H1 (cell line): ENCODE measurements around the gene LMX1B. TPM values are rescaled to one million over a fixed set of nuclear protein-coding genes. Genes with fewer than 3 reads are reported as not detected.

Source experiments
- CTCF ChIA-PET: fragments of 300-600 bp; sonication (Branson Sonifier 250); formaldehyde crosslinking; loops from one replicate; lab custom pipeline; 2021; ENCODE audit not compliant: partially characterized antibody; lab: Charles Lee
- POLR2A ChIA-PET: fragments of 300-600 bp; sonication (Branson Sonifier 250); formaldehyde crosslinking; loops from one replicate; lab custom pipeline; 2021; ENCODE audit warnings: inconsistent platforms; ENCODE audit not compliant: partially characterized antibody; lab: Charles Lee
- DNase-seq, 2 experiments: peaks; one replicate each; pipeline versions ENCODE4 v3.0.0 to v3.0.0-alpha.2; 2010 to 2022; ENCODE audit warnings: low spot score in 2 of 2, low read depth in 1 of 2, mixed read lengths in 1 of 2
- FAIRE-seq: peaks from 2 replicates; lab custom pipeline; 2011; peaks lifted over from hg19 to GRCh38; lab: Jason Lieb, UNC
- H2AFZ ChIP-seq: 2 replicates; pipeline ENCODE4 v1.8.1; 2012; ENCODE audit warnings: low read length, inconsistent platforms
- H2AK5ac ChIP-seq: 2 replicates; pipeline ENCODE4 v1.6.1; 2013; ENCODE audit warnings: low read depth, low read length
- H2BK120ac ChIP-seq: replicated peaks from 2 replicates; pipeline ENCODE3; 2013; ENCODE audit warnings: low read depth, low read length, inconsistent platforms
- H2BK12ac ChIP-seq: 2 replicates; pipeline ENCODE4 v1.6.1; 2013; ENCODE audit warnings: low read depth, low read length
- H2BK15ac ChIP-seq: 2 replicates; pipeline ENCODE4 v1.6.1; 2013; ENCODE audit warnings: low read length
- H2BK20ac ChIP-seq: 2 replicates; pipeline ENCODE4 v1.6.1; 2013; ENCODE audit warnings: low read length
- H2BK5ac ChIP-seq: 2 replicates; pipeline ENCODE4 v1.6.1; 2013; ENCODE audit warnings: low read depth, low read length
- H3K14ac ChIP-seq: 2 replicates; pipeline ENCODE4 v1.6.1; 2013; ENCODE audit warnings: inconsistent platforms; ENCODE audit not compliant: insufficient read length
- H3K18ac ChIP-seq: 2 replicates; pipeline ENCODE4 v1.6.1; 2013; ENCODE audit warnings: low read length; ENCODE audit errors: extremely low read depth
- H3K23ac ChIP-seq: 2 replicates; pipeline ENCODE4 v1.6.1; 2013; ENCODE audit warnings: inconsistent platforms; ENCODE audit not compliant: insufficient read length
- H3K23me2 ChIP-seq: 2 replicates; pipeline ENCODE4 v1.6.1; 2013; ENCODE audit warnings: low read depth, low read length
- H3K27ac ChIP-seq: 2 replicates; pipeline ENCODE4 v1.6.1; 2011; ENCODE audit warnings: low read depth, low read length, inconsistent platforms
- H3K27me3 ChIP-seq, 4 experiments: replicated peaks in 1 of 4; 1 replicate in 1 of 4; 2 replicates in 3 of 4; pipeline versions ENCODE4 v1.6.1 to v1.8.1; 2011 to 2013; ENCODE audit warnings: low read length in 3 of 4, mild to moderate bottlenecking in 3 of 4, inconsistent platforms in 2 of 4, mixed read lengths in 2 of 4, moderate library complexity in 1 of 4; ENCODE audit not compliant: control insufficient read depth in 3 of 4, insufficient read depth in 3 of 4; ENCODE audit errors: extremely low read depth in 1 of 4
- H3K36me3 ChIP-seq, 4 experiments: 2 replicates each; pipeline versions ENCODE4 v1.6.1 to v1.8.1; 2011 to 2013; ENCODE audit warnings: mild to moderate bottlenecking in 4 of 4, low read length in 3 of 4, moderate library complexity in 2 of 4, control low read depth in 1 of 4, inconsistent platforms in 1 of 4; ENCODE audit not compliant: insufficient read depth in 4 of 4, control insufficient read depth in 2 of 4
- H3K4ac ChIP-seq: replicated peaks from 2 replicates; pipeline ENCODE3; 2013; ENCODE audit warnings: low read length, low read depth, mixed read lengths, inconsistent platforms; ENCODE audit not compliant: insufficient read length
- H3K4me1 ChIP-seq, 4 experiments: replicated peaks in 1 of 4; 1 replicate in 1 of 4; 2 replicates in 3 of 4; pipeline versions ENCODE4 v1.6.1 to v1.8.1; 2011 to 2013; ENCODE audit warnings: low read length in 3 of 4, inconsistent platforms in 2 of 4, mixed read lengths in 1 of 4; ENCODE audit not compliant: insufficient read depth in 4 of 4, control insufficient read depth in 3 of 4
- H3K4me2 ChIP-seq, 2 experiments: 2 replicates each; pipeline versions ENCODE4 v1.6.1 to v1.8.1; 2011 to 2013; ENCODE audit warnings: low read depth in 2 of 2, low read length in 2 of 2, control low read depth in 1 of 2, inconsistent platforms in 1 of 2, mild to moderate bottlenecking in 1 of 2; ENCODE audit not compliant: insufficient read depth in 1 of 2
- H3K4me3 ChIP-seq, 4 experiments: fragments of 200-600, 300-600 bp in 1 of 4; sonication (generic), shearing (Covaris generic), sonication (Bioruptor Twin) in 1 of 4; 2 replicates each; pipeline versions ENCODE4 v1.5.1 to v1.8.1; 2011 to 2016; ENCODE audit warnings: low read length in 4 of 4, low read depth in 3 of 4, control low read depth in 2 of 4, inconsistent platforms in 2 of 4, mild to moderate bottlenecking in 2 of 4, mixed read lengths in 1 of 4, moderate library complexity in 1 of 4; ENCODE audit not compliant: insufficient read depth in 2 of 4; ENCODE audit errors: extremely low read depth in 1 of 4
- H3K56ac ChIP-seq: replicated peaks from 2 replicates; pipeline ENCODE3; 2013; ENCODE audit warnings: low read depth, mild to moderate bottlenecking, mixed read lengths, low read length, inconsistent platforms; ENCODE audit not compliant: insufficient read length
- H3K79me1 ChIP-seq: 2 replicates; pipeline ENCODE4 v1.6.1; 2013; ENCODE audit warnings: low read depth, low read length, control low read depth
- H3K79me2 ChIP-seq, 2 experiments: 2 replicates each; pipeline versions ENCODE4 v1.6.1 to v1.8.1; 2012 to 2013; ENCODE audit warnings: low read length in 2 of 2, mild to moderate bottlenecking in 2 of 2, inconsistent platforms in 1 of 2; ENCODE audit not compliant: insufficient read depth in 2 of 2, control insufficient read depth in 1 of 2
- H3K9ac ChIP-seq, 4 experiments: replicated peaks in 1 of 4; 1 replicate in 1 of 4; 2 replicates in 3 of 4; pipeline versions ENCODE4 v1.6.1 to v1.8.1; 2011 to 2013; ENCODE audit warnings: low read depth in 3 of 4, low read length in 3 of 4, control low read depth in 2 of 4, mild to moderate bottlenecking in 2 of 4, moderate library complexity in 2 of 4, inconsistent platforms in 1 of 4; ENCODE audit errors: extremely low read depth in 1 of 4
- H3K9me3 ChIP-seq, 2 experiments: 2 replicates each; pipeline versions ENCODE4 v1.6.1 to v1.8.1; 2012 to 2013; ENCODE audit warnings: mild to moderate bottlenecking in 2 of 2, moderate library complexity in 2 of 2, control low read depth in 1 of 2, inconsistent platforms in 1 of 2, low read depth in 1 of 2, low read length in 1 of 2, mixed read lengths in 1 of 2; ENCODE audit not compliant: insufficient read depth in 2 of 2
- H4K20me1 ChIP-seq, 2 experiments: replicated peaks in 1 of 2; 2 replicates each; pipeline versions ENCODE3 to v1.8.1; 2011 to 2013; ENCODE audit warnings: inconsistent platforms in 2 of 2, low read length in 2 of 2, mild to moderate bottlenecking in 1 of 2; ENCODE audit not compliant: insufficient read depth in 2 of 2, control insufficient read depth in 1 of 2
- H4K5ac ChIP-seq: 2 replicates; pipeline ENCODE4 v1.6.1; 2013; ENCODE audit warnings: low read length, low read depth, mixed read lengths, inconsistent platforms; ENCODE audit not compliant: insufficient read length
- H4K8ac ChIP-seq: 2 replicates; pipeline ENCODE4 v1.8.0; 2013; ENCODE audit warnings: mild to moderate bottlenecking, moderate library complexity, low read length, inconsistent platforms; ENCODE audit not compliant: insufficient read depth; ENCODE audit errors: extremely low read depth
- H4K91ac ChIP-seq: replicated peaks from 2 replicates; pipeline ENCODE3; 2013; ENCODE audit warnings: low read length, mixed read lengths, inconsistent platforms; ENCODE audit not compliant: insufficient read length
- E2F6 ChIP-seq: IDR thresholded peaks from 2 replicates; pipeline ENCODE4 v1.6.1; 2012; ENCODE audit warnings: inconsistent platforms
- EZH2 ChIP-seq: fragments of 200-600 bp; sonication (generic); IDR thresholded peaks from 2 replicates; pipeline ENCODE4 v1.7.1; 2012; ENCODE audit warnings: low read depth, mild to moderate bottlenecking, moderate library complexity, low read length, inconsistent platforms; ENCODE audit not compliant: severe bottlenecking
- JUN ChIP-seq: IDR thresholded peaks from 2 replicates; pipeline ENCODE4 v1.6.1; 2011; ENCODE audit warnings: low read depth, mild to moderate bottlenecking, improper control_type of control experiment, low read length
- RAD21 ChIP-seq, 2 experiments: IDR thresholded peaks in 1 of 2; conservative IDR thresholded peaks in 1 of 2; 2 replicates each; pipeline ENCODE4 v1.6.1; 2011; ENCODE audit warnings: low read depth in 2 of 2, low read length in 2 of 2, improper control_type of control experiment in 1 of 2, inconsistent platforms in 1 of 2, mild to moderate bottlenecking in 1 of 2, moderate library complexity in 1 of 2
- RNF2 ChIP-seq: fragments of 200-900, 300-1000 bp; sonication (generic); IDR thresholded peaks from 2 replicates; pipeline ENCODE4 v1.7.1; 2016; ENCODE audit warnings: borderline replicate concordance, low read depth, mild to moderate bottlenecking, antibody characterized with exemption, low read length; ENCODE audit not compliant: poor library complexity, severe bottlenecking; ENCODE audit errors: missing control alignments
- SP4 ChIP-seq: IDR thresholded peaks from 2 replicates; pipeline ENCODE4 v1.6.1; 2012; ENCODE audit warnings: low read length, inconsistent platforms
- SUZ12 ChIP-seq: fragments of 200-600 bp; sonication (generic); IDR thresholded peaks from 2 replicates; pipeline ENCODE4 v1.6.1; 2012; ENCODE audit warnings: mild to moderate bottlenecking, inconsistent platforms, low read length, moderate library complexity, mixed read lengths
- USF2 ChIP-seq: IDR thresholded peaks from 2 replicates; pipeline ENCODE4 v1.6.1; 2011; ENCODE audit warnings: low read length, improper control_type of control experiment
- WGBS, 2 experiments: shearing (Covaris generic) in 1 of 2; methylation state at CpG; one replicate each; pipeline versions ENCODE4 v1.1.6 to v1.1.7; 2013 to 2015; ENCODE audit warnings: low lambda C conversion rate in 2 of 2, mixed read lengths in 2 of 2, inconsistent platforms in 1 of 2, low coverage in 1 of 2, missing lambda C conversion rate in 1 of 2; ENCODE audit not compliant: insufficient replicate concordance in 2 of 2, insufficient coverage in 1 of 2, insufficient read length in 1 of 2; ENCODE audit errors: extremely low coverage in 1 of 2, missing lambda C conversion rate in 1 of 2; 5-methylcytosine and 5-hydroxymethylcytosine counted together
- polyA plus RNA-seq, 7 experiments: library from polyadenylated mRNA; depleted of rRNA in 3 of 7; stranded (reverse) in 5 of 7; unstranded in 2 of 7; fragments of >200 nt in 5 of 7; fragments of 200-250 nt in 2 of 7; gene quantifications; 1 replicate in 5 of 7; 2 replicates in 1 of 7; 4 replicates in 1 of 7; pipeline versions ENCODE4 v1.2.1 to v1.2.3, GENCODE V29; 2011 to 2013; ENCODE audit warnings: missing spikeins in 2 of 7, mixed read lengths in 2 of 7
- total RNA-seq: library from RNA; stranded (reverse); fragmentation: NEBNext Ultra II Directional; extraction: Animal tissue kit (Norgen Biotek cat#: 25700); gene quantifications from 2 replicates; pipeline ENCODE4 v1.2.1, GENCODE V29; 2021

The LMX1B gene
- total and polyA plus RNA-seq, 2 of the 8 experiments (the other 6 are each of a cell fraction or from before 2014, with no cell fraction given), result 0.09 to 0.37 TPM

- ChIA-PET POLR2A (interaction anchor here (0.8 to 2.9 kb wide), 5 partner anchors 8 to 67 kb away, joined by 4 to 14 read pairs (median 4); partner anchors contain the start of gene LMX1B), CTCF (interaction anchor here (0.9 to 6.1 kb wide), 9 partner anchors 9 to 82 kb away, joined by 3 to 41 read pairs (median 5); no protein-coding TSS in a partner anchor)
- no peak overlapping the region for H3K56ac ChIP-seq
- 2% methylated on average over 46 of the region's 52 CpGs; no CpG with 5 or more reads in 1 of the 2 experiments for WGBS, 2 experiments
- no peak overlapping the region for H3K9ac ChIP-seq
- H2BK20ac ChIP-seq, result 0 out of 2 replicates have a peak overlapping the region, but pooled peaks have one; percentile 32
- H3K4me3 ChIP-seq, result peak overlapping the region; percentile 4 to 56 (median 23); a peak in 6 of 8 replicates
- no peaks in the 10 kb centered on the region for H3K9me3 ChIP-seq
- peak overlapping the region; percentile 39; the same call in 1 of the 2 replicates for H2BK12ac ChIP-seq
- no peak overlapping the region for H4K8ac ChIP-seq
- no peaks in the 10 kb centered on the region for H3K79me1 ChIP-seq
- no peak overlapping the region for H4K5ac ChIP-seq
- no peak overlapping the region for H2AFZ ChIP-seq
- no peak overlapping the region for H2BK15ac ChIP-seq
- no peak overlapping the region for H3K14ac ChIP-seq
- peaks cover 0 to 27% of the 10 kb centered on the region in 2 experiments for H4K20me1 ChIP-seq
- H2AK5ac ChIP-seq, result no peak overlapping the region
- H3K36me3 ChIP-seq, result no peaks in the 10 kb centered on the region; a peak in 1 of 8 replicates
- DNase-seq, result peak in 1 of 2 experiments; percentile 73
- H4K91ac ChIP-seq, result no peak overlapping the region
- peaks cover 6% of the 10 kb centered on the region; the same call in 1 of the 2 replicates for H3K23me2 ChIP-seq
- H3K23ac ChIP-seq, result no peak overlapping the region
- H3K27me3 ChIP-seq, result peaks cover 92 to 100% (median 100%) of the 10 kb centered on the region in 4 experiments
- no peak for FAIRE-seq
- no peak overlapping the region for H3K27ac ChIP-seq
- peak overlapping the region; percentile 32 for H3K18ac ChIP-seq
- H3K4me1 ChIP-seq, result peaks cover 0 to 44% (median 35%) of the 10 kb centered on the region in 4 experiments; a peak in 6 of 7 replicates
- H3K4me2 ChIP-seq, result peak overlapping the region; percentile 80 to 81
- H3K79me2 ChIP-seq, result no peaks in the 10 kb centered on the region
- no peak overlapping the region for H2BK5ac ChIP-seq
- no peak overlapping the region for H3K4ac ChIP-seq
- no peak overlapping the region for H2BK120ac ChIP-seq
- no peak for TF ChIP-seq USF2
- peak; percentile 98 for TF ChIP-seq E2F6
- no peak for TF ChIP-seq JUN
- TF ChIP-seq SP4, result no peak
- TF ChIP-seq RAD21 (IDR thresholded peaks at IDR 0.05 in 1 of 2, conservative IDR thresholded peaks at IDR 0.05 in 1 of 2; ENCODE audit: low read depth in 2 of 2, low read length in 2 of 2), result 0 out of 4 replicates have a peak, but pooled peaks of 1 of the 2 experiments have one; percentile 12
- peak; percentile 85 for TF ChIP-seq SUZ12
- TF ChIP-seq EZH2, result peak; percentile 88
- TF ChIP-seq RNF2, result peak; percentile 79
Observed at GRCh38 chr9:126623667-126624478, 10.1 kb downstream of the LMX1B start.
